Liver (tissue), 9 donors: ENCODE results near the gene DTL. TPM values are rescaled to one million over a fixed set of nuclear protein-coding genes. Genes with fewer than 3 reads are reported as not detected.

Experiments
- DNase-seq: peaks from one replicate; pipeline ENCODE4 v3.0.0-alpha.2; 2017; ENCODE audit warnings: low spot score
- H3K27ac ChIP-seq, 2 donors: one replicate each; pipeline ENCODE4 v1.7.0; 2013; ENCODE audit warnings: inconsistent platforms in 2 of 2, low read length in 2 of 2, control low read depth in 1 of 2, low read depth in 1 of 2, mild to moderate bottlenecking in 1 of 2
- H3K27me3 ChIP-seq, 4 donors: one replicate each; pipeline versions ENCODE4 v1.6.1 to v1.7.0; 2013; ENCODE audit warnings: low read length in 3 of 4, inconsistent platforms in 1 of 4, mild to moderate bottlenecking in 1 of 4, moderate library complexity in 1 of 4; ENCODE audit not compliant: control insufficient read depth in 4 of 4, insufficient read depth in 4 of 4
- H3K36me3 ChIP-seq, 4 donors: one replicate each; pipeline versions ENCODE4 v1.6.1 to v1.7.0; 2013; ENCODE audit warnings: low read length in 3 of 4, mild to moderate bottlenecking in 3 of 4, low read depth in 1 of 4, moderate library complexity in 1 of 4; ENCODE audit not compliant: control insufficient read depth in 4 of 4, insufficient read depth in 3 of 4
- H3K4me1 ChIP-seq, 4 donors: one replicate each; pipeline versions ENCODE4 v1.6.1 to v1.7.0; 2013; ENCODE audit warnings: low read length in 3 of 4, mild to moderate bottlenecking in 3 of 4, moderate library complexity in 1 of 4; ENCODE audit not compliant: control insufficient read depth in 4 of 4, insufficient read depth in 4 of 4
- H3K4me3 ChIP-seq, 3 donors: one replicate each; pipeline versions ENCODE4 v1.6.1 to v1.7.0; 2013; ENCODE audit warnings: low read length in 3 of 3, control low read depth in 1 of 3, low read depth in 1 of 3, mild to moderate bottlenecking in 1 of 3
- H3K9ac ChIP-seq, 2 donors: one replicate each; pipeline ENCODE4 v1.7.0; 2013; ENCODE audit warnings: low read length in 2 of 2, mild to moderate bottlenecking in 2 of 2, moderate library complexity in 2 of 2, control low read depth in 1 of 2, low read depth in 1 of 2
- H3K9me3 ChIP-seq, 4 donors: one replicate each; pipeline versions ENCODE4 v1.6.1 to v1.7.0; 2013; ENCODE audit warnings: low read length in 3 of 4; ENCODE audit not compliant: control insufficient read depth in 4 of 4
- ATF3 ChIP-seq: IDR thresholded peaks from 2 replicates; pipeline ENCODE4 v1.6.1; 2016; ENCODE audit warnings: antibody characterized with exemption
- CTCF ChIP-seq: fragments of 150-350 bp; IDR thresholded peaks from 2 replicates; pipeline ENCODE4 v1.5.1; 2017; ENCODE audit warnings: improper control_type of control experiment, low read depth, low read length; ENCODE audit not compliant: missing input control
- EGR1 ChIP-seq, 2 donors: IDR thresholded peaks; 2 replicates each; pipeline ENCODE4 v1.6.1; 2016 to 2018; ENCODE audit warnings: antibody characterized with exemption in 2 of 2, low read depth in 2 of 2
- FOXA1 ChIP-seq: IDR thresholded peaks from 2 replicates; pipeline ENCODE4 v1.6.1; 2016; ENCODE audit warnings: antibody characterized with exemption
- FOXA2 ChIP-seq: IDR thresholded peaks from 2 replicates; pipeline ENCODE4 v1.6.1; 2016; ENCODE audit warnings: antibody characterized with exemption
- HNF4G ChIP-seq: IDR thresholded peaks from 2 replicates; pipeline ENCODE4 v1.6.1; 2016; ENCODE audit warnings: antibody characterized with exemption
- JUND ChIP-seq, 2 donors: IDR thresholded peaks; 2 replicates each; pipeline ENCODE4 v1.6.1; 2016; ENCODE audit warnings: antibody characterized with exemption in 2 of 2
- NR2F2 ChIP-seq: IDR thresholded peaks from 2 replicates; pipeline ENCODE4 v1.6.1; 2016; ENCODE audit warnings: antibody characterized with exemption
- REST ChIP-seq: IDR thresholded peaks from 2 replicates; pipeline ENCODE4 v1.6.1; 2016; ENCODE audit warnings: antibody characterized with exemption, mild to moderate bottlenecking
- RXRA ChIP-seq, 2 donors: IDR thresholded peaks; 2 replicates each; pipeline ENCODE4 v1.6.1; 2017 to 2018; ENCODE audit warnings: antibody characterized with exemption in 2 of 2, mild to moderate bottlenecking in 1 of 2
- SP1 ChIP-seq: IDR thresholded peaks from 2 replicates; pipeline ENCODE4 v1.6.1; 2018; ENCODE audit warnings: antibody characterized with exemption, mild to moderate bottlenecking
- TAF1 ChIP-seq: conservative IDR thresholded peaks from 2 replicates; pipeline ENCODE4 v1.6.1; 2016; ENCODE audit warnings: antibody characterized with exemption, mild to moderate bottlenecking
- YY1 ChIP-seq: IDR thresholded peaks from 2 replicates; pipeline ENCODE4 v1.6.1; 2016; ENCODE audit warnings: antibody characterized with exemption, mild to moderate bottlenecking
- WGBS: extraction: QIAGEN DNeasy Blood & Tissue Kit; methylation state at CpG from one replicate; pipeline ENCODE4 v1.1.7; 2013; 5-methylcytosine and 5-hydroxymethylcytosine counted together
- polyA plus RNA-seq, 2 donors: library from polyadenylated mRNA; stranded (reverse) in 1 of 2; unstranded in 1 of 2; fragments of 200-250 nt in 1 of 2; fragments of >200 nt in 1 of 2; fragmentation: Nextera tagmentation in 1 of 2; extraction: Ambion mirVana in 1 of 2; gene quantifications; one replicate each; pipeline versions ENCODE4 v1.2.1 to v1.2.3, GENCODE V29; 2013 to 2015
- total RNA-seq, 2 donors: library from RNA; depleted of rRNA; stranded (reverse); fragments of >200 nt; gene quantifications; one replicate each; pipeline ENCODE4 v1.2.3, GENCODE V29; 2014
- donor health status: healthy.
- donor health status: healthy.
- donor health status: healthy.
- donor health status: healthy.
- donor health status: healthy.

The DTL gene
- total and polyA plus RNA-seq, 4 donors: 0.17 to 17.9 (median 0.73) TPM

GRCh38 chr1:212139526-212140135, 104.1 kb downstream of the DTL start:
- no peak overlapping the region for H3K9ac ChIP-seq
- no peak overlapping the region for H3K27ac ChIP-seq
- no peaks in the 10 kb centered on the region for H3K9me3 ChIP-seq
- no peaks in the 10 kb centered on the region for H3K4me1 ChIP-seq
- H3K27me3 ChIP-seq: no peaks in the 10 kb centered on the region
- TF ChIP-seq JUND (IDR thresholded peaks at IDR 0.05): no peak
- TF ChIP-seq HNF4G: no peak
- TF ChIP-seq FOXA2: no peak
- TF ChIP-seq EGR1 (IDR thresholded peaks at IDR 0.05; ENCODE audit: low read depth in 2 of 2): no peak
- TF ChIP-seq CTCF: no peak
- TF ChIP-seq SP1: no peak
- no peak for TF ChIP-seq RXRA (IDR thresholded peaks at IDR 0.05)
- TF ChIP-seq YY1: no peak
- TF ChIP-seq TAF1: no peak
- no peak for TF ChIP-seq ATF3
- no peak for TF ChIP-seq REST
- no peak for TF ChIP-seq NR2F2
- no peak for TF ChIP-seq FOXA1
- no peak for DNase-seq
- no peak overlapping the region for H3K4me3 ChIP-seq
- H3K36me3 ChIP-seq: no peaks in the 10 kb centered on the region
- WGBS: 96% methylated on average over 3 of the region's 3 CpGs

- Histone ChIP-seq H3K9me3 (no peaks in the 10 kb centered on the region), H3K9ac (no peak overlapping the region), H3K27ac (no peak overlapping the region), H3K27me3 (no peaks in the 10 kb centered on the region), H3K36me3 (no peaks in the 10 kb centered on the region), H3K4me1 (no peaks in the 10 kb centered on the region), H3K4me3 (no peak overlapping the region)
- no peak for DNase-seq
- WGBS: 93% methylated on average over 4 of the region's 4 CpGs
- TF ChIP-seq TAF1 (no peak), ATF3 (no peak), CTCF (no peak)
These were observed 105.9 kb downstream of the DTL start for GRCh38 chr1:212141404-212141803.
